K562 (cell line): ENCODE data around the gene CCL24. TPM values are rescaled to one million over a fixed set of nuclear protein-coding genes. Genes with fewer than 3 reads are reported as not detected.

Experiments
- BRF1 ChIP-seq: IDR thresholded peaks from 3 replicates; pipeline ENCODE4 v1.6.1; 2011; ENCODE audit warnings: borderline replicate concordance, mild to moderate bottlenecking; ENCODE audit not compliant: insufficient read length; ENCODE audit errors: extremely low read depth
- EP400 ChIP-seq: fragments of 450-650 bp; IDR thresholded peaks from 2 replicates; pipeline ENCODE4 v1.6.1; 2017; ENCODE audit warnings: antibody characterized with exemption, mild to moderate bottlenecking, moderate library complexity
- GABPB1 ChIP-seq: sonication (generic); formaldehyde crosslinking; IDR thresholded peaks from 2 replicates; pipeline ENCODE4 v1.8.0; 2022; ENCODE audit warnings: mild to moderate bottlenecking, missing genetic modification reagents
- GATAD2A ChIP-seq: fragments of 450-650 bp; IDR thresholded peaks from 2 replicates; pipeline ENCODE4 v1.6.1; 2017
- HDAC2 ChIP-seq: fragments of 450-650 bp; IDR thresholded peaks from 2 replicates; pipeline ENCODE4 v1.6.1; 2016; ENCODE audit warnings: mild to moderate bottlenecking
- HIVEP1 ChIP-seq: fragments of 250-450 bp; sonication (Bioruptor Pico); IDR thresholded peaks from 2 replicates; pipeline ENCODE4 v1.4.0; 2020; ENCODE audit warnings: mild to moderate bottlenecking
- HMG20A ChIP-seq: fragments of 450-650 bp; formaldehyde crosslinking; conservative IDR thresholded peaks from 2 replicates; pipeline ENCODE4 v1.4.0; 2020; ENCODE audit warnings: mild to moderate bottlenecking, mixed read lengths
- JUND ChIP-seq, 2 experiments: IDR thresholded peaks; 2 replicates in 1 of 2; 3 replicates in 1 of 2; pipeline ENCODE4 v1.6.1; 2011; ENCODE audit warnings: borderline replicate concordance in 2 of 2, low read depth in 2 of 2, low read length in 2 of 2, improper control_type of control experiment in 1 of 2, missing biosample characterization in 1 of 2, missing genetic modification characterization in 1 of 2, missing genetic modification reagents in 1 of 2
- MAFF ChIP-seq: IDR thresholded peaks from 2 replicates; pipeline ENCODE4 v1.6.1; 2012; ENCODE audit warnings: low read length, improper control_type of control experiment
- MEF2D ChIP-seq: conservative IDR thresholded peaks from 2 replicates; pipeline ENCODE4 v1.6.1; 2016; ENCODE audit warnings: low read depth, missing genetic modification characterization, missing compliant biosample characterization
- MTA2 ChIP-seq: fragments of 450-650 bp; IDR thresholded peaks from 2 replicates; pipeline ENCODE4 v1.6.1; 2016; ENCODE audit warnings: low read depth
- NFE2L1 ChIP-seq: fragments of 450-650 bp; IDR thresholded peaks from 2 replicates; pipeline ENCODE4 v1.6.1; 2016; ENCODE audit warnings: missing genetic modification characterization, low read depth, mild to moderate bottlenecking, missing compliant biosample characterization, moderate library complexity, borderline replicate concordance
- NRF1 ChIP-seq, 2 experiments: fragments of 450-650 bp; IDR thresholded peaks in 1 of 2; conservative IDR thresholded peaks in 1 of 2; 2 replicates each; pipeline ENCODE4 v1.6.1; 2014; ENCODE audit warnings: mild to moderate bottlenecking in 2 of 2
- PCBP1 ChIP-seq: fragments of 200-400 bp; formaldehyde crosslinking; IDR thresholded peaks from 2 replicates; pipeline ENCODE4 v1.6.1; 2018; ENCODE audit warnings: mild to moderate bottlenecking, low read depth, low read length; ENCODE audit not compliant: poor library complexity, severe bottlenecking
- PHB ChIP-seq: fragments of 250-450 bp; sonication (Bioruptor Pico); IDR thresholded peaks from 2 replicates; pipeline ENCODE4 v1.5.0; 2021
- PRMT5 ChIP-seq: sonication (generic); formaldehyde crosslinking; IDR thresholded peaks from 2 replicates; pipeline ENCODE4 v1.5.0; 2020; ENCODE audit warnings: missing genetic modification reagents
- PURB ChIP-seq: sonication (generic); formaldehyde crosslinking; IDR thresholded peaks from 2 replicates; pipeline ENCODE4 v1.9.0; 2021; ENCODE audit warnings: low read depth, mild to moderate bottlenecking, missing genetic modification reagents
- SMARCA4 ChIP-seq: fragments of 450-650 bp; IDR thresholded peaks from 2 replicates; pipeline ENCODE4 v1.6.1; 2016
- TAF1 ChIP-seq: IDR thresholded peaks from 2 replicates; pipeline ENCODE4 v1.6.1; 2011; ENCODE audit warnings: mild to moderate bottlenecking, low read length, moderate library complexity; ENCODE audit not compliant: insufficient read depth, control insufficient read depth, severe bottlenecking; ENCODE audit errors: extremely low read depth
- TARDBP ChIP-seq: fragments of 450-650 bp; IDR thresholded peaks from 2 replicates; pipeline ENCODE4 v1.6.1; 2016
- TBP ChIP-seq: optimal IDR thresholded peaks from 2 replicates; pipeline ENCODE3; 2011; ENCODE audit warnings: low read depth, low read length, improper control_type of control experiment
- U2AF2 ChIP-seq: fragments of 200-400 bp; formaldehyde crosslinking; optimal IDR thresholded peaks from 2 replicates; pipeline ENCODE3; 2017; ENCODE audit warnings: low read depth, mild to moderate bottlenecking, low read length
- ZNF174 ChIP-seq: fragments of 250-450 bp; sonication (Bioruptor Pico); IDR thresholded peaks from 2 replicates; pipeline ENCODE4 v1.4.0; 2020; ENCODE audit warnings: mild to moderate bottlenecking
- ZNF707 ChIP-seq: fragments of 250-450 bp; sonication (Bioruptor Pico); conservative IDR thresholded peaks from 2 replicates; pipeline ENCODE4 v1.8.0; 2022; ENCODE audit warnings: inconsistent platforms, mild to moderate bottlenecking, moderate library complexity
- polyA plus RNA-seq, 8 experiments: library from polyadenylated mRNA; depleted of rRNA in 4 of 8; stranded (reverse) in 5 of 8; unstranded in 3 of 8; fragments of >200 nt; fragmentation: Nextera tagmentation in 2 of 8; fragmentation: Illumina TruSeq in 1 of 8; extraction: Ambion mirVana in 2 of 8; extraction: Trizol in 1 of 8; gene quantifications; 2 replicates each; pipeline versions ENCODE4 v1.2.1 to v1.2.3, GENCODE V29; 2011 to 2014; ENCODE audit warnings: inconsistent platforms in 1 of 8, missing spikeins in 1 of 8
- total RNA-seq, 7 experiments: library from RNA; depleted of rRNA in 6 of 7; stranded (reverse); fragments of >200 nt in 6 of 7; fragmentation: Illumina TruSeq in 2 of 7; extraction: Trizol in 2 of 7; gene quantifications; 2 replicates each; pipeline versions ENCODE4 v1.2.1 to v1.2.3, GENCODE V29; 2011 to 2021; ENCODE audit warnings: low replicate concordance in 1 of 7
- TF ChIP-seq, protein P1 (sequence below), 2 experiments: fragments of 450-650 bp; conservative IDR thresholded peaks; 2 replicates each; pipeline ENCODE4 v1.6.1; 2017; ENCODE audit warnings: mild to moderate bottlenecking in 2 of 2, moderate library complexity in 2 of 2
- TF ChIP-seq, protein P2 (sequence below): fragments of 200-800 bp; sonication (Bioruptor generic); IDR thresholded peaks from 2 replicates; pipeline ENCODE4 v1.6.1; 2017; ENCODE audit warnings: missing genetic modification characterization, missing compliant biosample characterization
- TF ChIP-seq, protein P3 (sequence below): sonication (generic); formaldehyde crosslinking; IDR thresholded peaks from 2 replicates; pipeline ENCODE4 v1.8.0; 2022; ENCODE audit warnings: mild to moderate bottlenecking, missing genetic modification reagents

The CCL24 gene
- total and polyA plus RNA-seq, 9 of the 15 experiments (the other 6 are each of a cell fraction or from before 2014, with no cell fraction given): 0.45 to 3.6 (median 0.95) TPM; not detected in 1

DNA sequence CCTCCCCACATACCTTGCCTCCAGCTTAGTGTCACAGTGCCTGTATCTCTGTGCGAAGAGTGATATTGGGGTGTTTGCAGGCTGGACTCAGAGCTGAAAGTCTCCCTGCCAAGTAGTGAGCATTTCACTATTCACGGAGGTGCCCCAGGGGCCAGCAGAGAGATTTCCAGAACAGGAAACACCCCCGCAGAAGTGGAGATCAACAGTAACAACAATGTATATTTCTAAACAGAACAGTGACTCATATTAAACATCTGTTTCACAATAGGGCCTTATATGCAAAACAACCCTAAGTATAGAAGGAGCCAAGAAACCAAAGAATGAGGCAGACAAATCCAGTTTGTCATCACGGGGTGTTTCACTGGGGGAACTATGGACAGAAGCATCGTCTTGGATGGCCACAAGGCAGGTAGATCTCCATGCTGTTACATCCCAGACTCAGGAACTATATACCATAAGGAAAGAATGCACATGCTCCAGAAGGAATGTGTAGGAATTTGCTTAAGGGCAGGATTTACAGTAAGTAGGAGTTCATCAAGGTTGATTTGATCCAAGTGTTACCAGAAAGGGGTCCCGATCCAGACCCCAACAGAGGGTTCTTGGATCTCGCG is 29.3 kb upstream of the CCL24 start (continued):
- TF ChIP-seq TBP (peak; percentile 96), TAF1 (no peak), HDAC2 (no peak), MAFF (no peak; the same call in 1 of the 2 replicates), MTA2 (no peak), GABPB1 (peak; percentile 27; the same call in 1 of the 2 replicates), PCBP1 (no peak), MEF2D (tag) (0 out of 2 replicates have a peak, but pooled peaks have one; percentile 13), TARDBP (no peak), BRF1 (no peak), U2AF2 (no peak), PURB (no peak), PRMT5 (CRISPR knock-in tag) (no peak), NRF1 (conservative IDR thresholded peaks at IDR 0.05 in 1 of 2, IDR thresholded peaks at IDR 0.05 in 1 of 2) (0 out of 4 replicates have a peak, but pooled peaks have one; percentile 4 to 5), HIVEP1 (CRISPR knock-in tag) (no peak), ZNF174 (CRISPR knock-in tag) (no peak), GATAD2A (no peak), ZNF707 (no peak), EP400 (peak; percentile 22; the same call in 1 of the 2 replicates), NFE2L1 (tag) (no peak), PHB (CRISPR knock-in tag) (no peak), HMG20A (CRISPR knock-in tag) (no peak), SMARCA4 (peak; percentile 65), JUND (IDR thresholded peaks at IDR 0.05; ENCODE audit: borderline replicate concordance, low read depth, low read length) (peak; percentile 92), JUND (tag; IDR thresholded peaks at IDR 0.05; ENCODE audit: borderline replicate concordance, low read depth, low read length) (peak; percentile 64; the same call in 2 of the 3 replicates)
- TF ChIP-seq, protein P1, sequence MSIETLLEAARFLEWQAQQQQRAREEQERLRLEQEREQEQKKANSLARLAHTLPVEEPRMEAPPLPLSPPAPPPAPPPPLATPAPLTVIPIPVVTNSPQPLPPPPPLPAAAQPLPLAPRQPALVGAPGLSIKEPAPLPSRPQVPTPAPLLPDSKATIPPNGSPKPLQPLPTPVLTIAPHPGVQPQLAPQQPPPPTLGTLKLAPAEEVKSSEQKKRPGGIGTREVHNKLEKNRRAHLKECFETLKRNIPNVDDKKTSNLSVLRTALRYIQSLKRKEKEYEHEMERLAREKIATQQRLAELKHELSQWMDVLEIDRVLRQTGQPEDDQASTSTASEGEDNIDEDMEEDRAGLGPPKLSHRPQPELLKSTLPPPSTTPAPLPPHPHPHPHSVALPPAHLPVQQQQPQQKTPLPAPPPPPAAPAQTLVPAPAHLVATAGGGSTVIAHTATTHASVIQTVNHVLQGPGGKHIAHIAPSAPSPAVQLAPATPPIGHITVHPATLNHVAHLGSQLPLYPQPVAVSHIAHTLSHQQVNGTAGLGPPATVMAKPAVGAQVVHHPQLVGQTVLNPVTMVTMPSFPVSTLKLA (conservative IDR thresholded peaks at IDR 0.05): no peak; a peak in 1 of 4 replicates
- TF ChIP-seq, protein P2, sequence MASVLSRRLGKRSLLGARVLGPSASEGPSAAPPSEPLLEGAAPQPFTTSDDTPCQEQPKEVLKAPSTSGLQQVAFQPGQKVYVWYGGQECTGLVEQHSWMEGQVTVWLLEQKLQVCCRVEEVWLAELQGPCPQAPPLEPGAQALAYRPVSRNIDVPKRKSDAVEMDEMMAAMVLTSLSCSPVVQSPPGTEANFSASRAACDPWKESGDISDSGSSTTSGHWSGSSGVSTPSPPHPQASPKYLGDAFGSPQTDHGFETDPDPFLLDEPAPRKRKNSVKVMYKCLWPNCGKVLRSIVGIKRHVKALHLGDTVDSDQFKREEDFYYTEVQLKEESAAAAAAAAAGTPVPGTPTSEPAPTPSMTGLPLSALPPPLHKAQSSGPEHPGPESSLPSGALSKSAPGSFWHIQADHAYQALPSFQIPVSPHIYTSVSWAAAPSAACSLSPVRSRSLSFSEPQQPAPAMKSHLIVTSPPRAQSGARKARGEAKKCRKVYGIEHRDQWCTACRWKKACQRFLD (CRISPR knock-in tag): no peak
- TF ChIP-seq, protein P3, sequence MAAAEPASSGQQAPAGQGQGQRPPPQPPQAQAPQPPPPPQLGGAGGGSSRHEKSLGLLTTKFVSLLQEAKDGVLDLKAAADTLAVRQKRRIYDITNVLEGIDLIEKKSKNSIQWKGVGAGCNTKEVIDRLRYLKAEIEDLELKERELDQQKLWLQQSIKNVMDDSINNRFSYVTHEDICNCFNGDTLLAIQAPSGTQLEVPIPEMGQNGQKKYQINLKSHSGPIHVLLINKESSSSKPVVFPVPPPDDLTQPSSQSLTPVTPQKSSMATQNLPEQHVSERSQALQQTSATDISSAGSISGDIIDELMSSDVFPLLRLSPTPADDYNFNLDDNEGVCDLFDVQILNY (CRISPR knock-in tag): no peak
